Stimulated activated CD4-positive, alpha-beta T cell treated with anti-CD3 and anti-CD28 coated beads, Interleukin-2, amount 100 ng/mL, for 4 hours (primary cell): Measurements from ENCODE around the gene KCNG4.

Experiments used
- DNase-seq: peaks from one replicate; pipeline ENCODE4 v3.0.0-alpha.2; 2020; ENCODE audit warnings: low read depth

The KCNG4 gene

DNA sequence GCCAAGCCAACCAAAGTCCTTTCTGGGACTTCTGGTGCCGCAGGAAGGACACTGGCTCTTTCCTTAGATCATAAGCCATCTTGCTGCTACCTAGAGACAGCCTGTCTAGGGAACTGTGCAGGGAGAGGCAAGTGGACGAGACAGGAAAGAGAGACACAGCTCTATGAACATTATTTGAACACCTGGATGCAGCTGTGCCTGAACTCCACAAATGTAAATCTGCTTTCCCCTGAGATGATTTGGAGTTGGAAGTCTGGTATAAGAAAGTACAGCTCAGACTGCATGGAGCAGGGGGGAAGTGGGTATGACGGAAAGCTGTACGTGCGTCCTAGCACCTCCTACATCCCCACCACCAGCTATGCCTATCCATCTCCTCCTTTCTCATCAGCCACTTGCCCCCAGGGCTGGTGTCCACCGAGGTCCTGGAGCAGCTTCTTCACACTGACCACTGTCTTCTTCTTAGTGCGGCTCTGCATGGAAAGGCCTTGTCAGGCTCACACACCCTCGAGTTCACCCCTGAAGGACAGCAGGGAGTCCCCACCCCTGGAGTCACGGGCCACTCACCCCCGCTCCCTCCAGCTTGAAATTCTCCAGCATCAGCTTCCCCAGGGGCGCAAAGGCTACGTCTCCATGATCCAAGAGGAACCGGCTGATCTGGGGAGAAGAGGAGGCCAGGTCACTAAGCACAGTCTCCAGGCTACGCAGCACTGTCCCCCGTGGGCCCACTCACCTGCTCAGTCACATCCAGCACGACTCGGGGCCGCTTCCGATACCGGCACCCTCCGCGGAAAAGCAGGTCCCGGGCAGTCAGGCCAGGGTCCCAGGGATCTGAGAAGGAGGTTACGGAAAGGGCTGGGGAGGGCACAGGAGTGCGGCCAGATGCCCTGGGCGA, 56.9 kb downstream of the KCNG4 start:
- no peak for DNase-seq

DNA sequence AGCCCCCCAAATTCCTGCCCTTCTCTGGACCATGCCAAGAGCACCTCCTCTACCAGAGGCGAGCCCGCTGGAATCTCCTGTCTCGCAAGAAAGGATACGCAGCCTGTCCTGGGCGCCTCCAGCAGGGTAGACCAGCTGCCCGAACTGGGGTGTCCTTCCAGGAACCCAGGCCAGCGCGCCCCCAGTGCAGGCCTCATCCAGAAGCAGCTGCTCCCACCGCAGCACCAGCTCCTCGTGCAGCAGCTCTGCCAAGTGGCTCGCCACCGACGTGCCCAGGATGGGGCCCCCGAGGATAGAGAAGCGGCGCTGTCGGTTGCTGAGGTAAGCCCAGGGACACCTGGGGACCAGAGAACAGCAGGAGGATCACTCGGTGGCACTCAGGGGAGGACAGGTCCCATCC, 57.7 kb downstream of the KCNG4 start:
- DNase-seq = no peak

DNA sequence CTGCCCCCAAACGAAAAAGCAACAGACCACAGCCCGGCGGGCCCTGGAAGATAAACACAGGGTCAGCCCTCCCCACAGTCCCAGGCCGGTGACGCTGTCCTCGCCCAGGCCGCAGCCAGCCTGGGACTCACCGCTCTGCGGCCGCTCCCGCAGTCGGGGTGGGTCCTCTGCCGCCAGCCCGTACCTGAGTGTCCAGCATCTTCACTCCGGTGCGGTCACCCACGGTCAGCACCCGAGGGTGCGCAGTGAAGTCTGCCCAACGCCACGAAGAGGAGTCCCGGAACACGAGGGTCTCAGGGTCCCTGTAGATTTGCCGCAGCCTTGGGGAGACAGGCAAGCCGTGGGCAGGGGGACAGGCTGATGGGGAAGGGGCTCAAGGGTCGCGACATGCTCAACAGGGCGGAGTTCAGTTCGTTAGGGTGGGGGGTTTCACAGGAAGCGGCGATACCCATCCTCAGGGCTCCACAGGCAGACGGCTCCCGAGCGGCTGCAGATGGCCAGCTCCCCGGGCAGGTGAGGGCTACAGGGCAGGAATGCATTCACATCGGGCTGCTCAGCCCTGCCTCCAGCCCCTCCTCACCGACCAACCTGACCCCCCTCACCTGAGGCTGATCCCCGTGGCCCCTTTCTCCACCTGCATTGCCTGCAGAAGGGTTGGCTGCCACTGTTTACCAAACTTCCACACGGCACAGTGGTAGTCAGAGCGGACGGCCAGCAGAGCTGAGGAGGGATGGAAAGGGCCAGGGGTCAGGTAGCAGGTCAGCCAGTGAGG, 58.5 kb downstream of the KCNG4 start:
- DNase-seq = no peak

GRCh38 chr16:84180519-84181140, 59.2 kb downstream of the KCNG4 start:
- DNase-seq = no peak

- no peak for DNase-seq
Measured at GRCh38 chr16:84179612-84180320, 60.0 kb downstream of the KCNG4 start.

DNA sequence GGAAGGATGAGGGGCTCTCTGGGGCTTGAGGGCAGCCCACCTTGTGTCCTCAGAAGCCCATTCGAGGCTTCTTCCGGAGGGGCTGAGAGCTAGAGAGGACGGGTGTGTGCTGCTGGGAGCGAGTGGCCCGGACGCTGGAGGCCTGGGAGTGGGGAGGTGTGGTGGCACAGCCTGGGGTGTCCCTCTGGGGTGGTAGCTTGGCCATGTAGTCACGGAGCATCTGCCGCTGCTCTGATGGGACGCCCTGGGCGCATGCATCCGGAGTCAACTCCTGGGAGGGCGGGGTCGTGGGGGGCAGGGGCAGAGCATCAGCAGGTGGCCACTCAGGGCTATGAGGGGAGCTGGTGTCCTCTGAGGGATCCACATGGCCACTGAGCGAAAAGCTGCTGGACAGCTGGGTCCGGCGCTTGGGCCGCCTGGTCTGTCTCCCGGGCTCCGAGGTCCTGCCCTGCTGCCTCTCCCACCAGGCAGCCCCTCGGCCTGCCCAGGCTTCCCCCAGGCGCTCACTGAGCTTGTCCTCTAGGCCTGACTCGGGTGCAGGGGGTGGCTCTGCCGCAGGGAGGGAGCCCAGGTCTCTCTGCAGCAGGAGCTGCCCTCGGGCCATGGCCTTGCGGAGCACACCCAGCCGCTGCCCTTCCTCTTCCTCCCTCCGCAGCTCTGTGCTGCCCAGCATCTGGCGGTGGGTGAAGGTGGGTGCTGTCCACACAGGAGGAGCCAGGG, 60.8 kb downstream of the KCNG4 start:
- DNase-seq = no peak

DNA sequence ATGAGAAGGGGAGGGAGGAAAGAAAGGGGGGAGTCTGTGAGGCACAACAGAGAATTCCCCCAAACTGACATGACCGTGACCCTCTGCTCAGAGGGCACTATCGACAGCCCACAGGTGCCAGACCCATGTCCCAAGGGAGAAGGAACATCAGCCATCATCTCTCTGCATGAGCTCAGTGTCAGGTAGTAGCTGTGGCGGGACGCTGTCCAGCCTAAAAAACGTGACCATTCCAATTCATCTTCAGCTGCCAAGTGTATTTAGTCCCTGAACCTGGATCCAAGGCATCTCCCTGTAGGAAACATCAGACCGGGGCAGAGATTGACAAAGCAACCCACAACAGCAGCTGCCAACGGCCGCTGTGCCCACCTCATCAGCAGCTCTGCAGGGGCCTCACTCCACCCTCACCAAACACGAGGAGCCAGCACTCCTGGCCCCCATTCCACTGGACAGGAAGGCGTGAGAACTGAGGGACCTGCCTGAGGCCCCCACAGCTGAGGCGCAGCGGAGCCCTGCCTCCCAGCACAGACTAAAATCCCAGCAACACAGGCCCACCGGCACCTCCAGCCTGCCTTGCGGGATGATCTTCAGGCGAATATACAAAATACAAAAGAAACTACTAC, 61.6 kb downstream of the KCNG4 start:
- no peak for DNase-seq

- no peak for DNase-seq
Measured at GRCh38 chr16:84177741-84178073, 62.1 kb downstream of the KCNG4 start.

- no peak for DNase-seq
Measured at GRCh38 chr16:84176192-84177053, 63.4 kb downstream of the KCNG4 start.

DNA sequence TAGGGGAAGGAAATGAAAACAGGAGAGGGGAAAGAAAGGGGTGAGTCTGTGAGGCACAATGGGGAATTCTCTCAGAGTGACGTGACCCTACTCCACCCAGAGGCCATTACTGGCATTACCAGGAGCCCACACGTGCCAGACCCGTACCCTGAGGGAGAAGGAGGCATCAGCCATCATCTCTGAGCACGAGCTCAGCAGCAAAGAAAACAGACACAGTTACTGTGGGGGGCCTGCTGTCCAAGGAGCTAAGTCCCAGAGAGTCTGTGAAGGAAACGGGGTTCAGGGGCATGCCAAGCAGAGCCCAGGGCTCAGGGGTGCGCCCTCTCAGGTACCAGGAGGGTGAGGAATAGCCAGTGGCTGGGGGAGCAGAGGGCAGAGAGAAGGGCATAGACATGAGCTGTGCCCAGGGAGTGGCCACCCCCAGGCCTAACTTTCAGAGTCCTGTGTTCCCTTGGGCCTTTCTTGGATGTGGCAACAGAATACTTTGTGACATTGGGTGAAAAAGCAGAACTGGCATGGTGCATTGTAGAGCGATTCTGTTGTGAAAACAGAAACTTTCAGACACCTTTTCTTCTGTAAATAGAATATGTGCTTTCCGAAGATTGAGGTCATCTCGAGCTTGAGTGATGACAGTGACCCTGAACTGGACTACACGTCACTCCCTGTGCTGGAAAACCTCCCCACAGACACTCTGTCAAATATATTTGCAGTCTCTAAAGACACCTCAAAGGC, 64.3 kb downstream of the KCNG4 start:
- peak; percentile 50 for DNase-seq

DNA sequence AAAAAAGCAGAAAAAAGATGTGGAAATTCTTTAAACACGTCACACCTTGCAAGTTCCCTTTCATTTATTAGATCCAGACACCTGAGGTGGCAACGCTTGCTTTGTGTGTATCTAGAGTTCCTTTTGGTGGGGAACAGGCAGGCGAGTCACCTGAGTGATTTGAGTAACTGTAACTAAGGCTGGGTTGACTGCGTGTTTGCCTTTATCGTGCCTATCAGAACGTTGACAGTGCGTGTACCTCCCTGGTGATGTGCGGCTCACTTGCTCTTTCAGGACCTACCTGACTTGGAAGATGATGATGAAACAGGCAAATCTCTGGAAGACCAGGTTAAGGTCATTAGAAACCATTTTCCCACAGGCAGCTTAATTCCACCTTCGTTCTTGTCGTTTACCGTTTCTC, 65.4 kb downstream of the KCNG4 start:
- DNase-seq = no peak

- no peak for DNase-seq
Measured at GRCh38 chr16:84169765-84170310, 70.0 kb downstream of the KCNG4 start.
